ENCODE data around the gene GM2A. TPM values are rescaled to one million over a fixed set of nuclear protein-coding genes. Genes with fewer than 3 reads are reported as not detected.
"Not testable (repeated sequence)": the region's sequence is repeated elsewhere in the genome, so short reads cannot be mapped to it uniquely, and the experiment has no call there.

GM2A gene
- polyA plus RNA-seq, 1 donor, result 19.0 TPM

DNA sequence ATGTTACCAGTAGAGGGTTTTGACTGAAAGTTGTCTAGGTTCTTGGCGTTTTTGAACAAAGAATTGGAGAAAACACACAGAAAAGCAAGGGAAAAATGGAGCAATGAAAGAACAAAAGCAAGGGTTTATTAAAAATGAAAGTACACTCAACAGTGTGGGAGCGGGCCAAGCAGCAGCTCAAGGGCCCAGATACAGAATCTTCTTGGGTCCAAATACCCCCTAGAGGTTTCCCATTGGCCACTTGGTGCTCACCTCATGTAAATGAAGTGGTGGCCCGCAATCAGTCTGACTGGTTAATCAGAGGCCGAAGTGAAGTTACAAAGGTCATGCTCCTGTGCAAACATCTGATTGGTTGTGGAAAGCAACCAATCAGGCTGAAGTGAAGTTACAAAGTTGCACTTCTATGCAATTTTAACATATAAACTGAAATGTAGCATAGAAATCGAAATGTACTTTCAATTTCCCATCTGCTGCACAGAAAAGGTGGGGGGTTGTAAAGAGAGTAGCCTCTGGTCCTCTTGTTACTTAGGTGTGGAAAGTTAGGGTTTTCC, 1.9 kb upstream of the GM2A start:
- DNase-seq (ENCODE audit: low read depth), result no peak

DNA sequence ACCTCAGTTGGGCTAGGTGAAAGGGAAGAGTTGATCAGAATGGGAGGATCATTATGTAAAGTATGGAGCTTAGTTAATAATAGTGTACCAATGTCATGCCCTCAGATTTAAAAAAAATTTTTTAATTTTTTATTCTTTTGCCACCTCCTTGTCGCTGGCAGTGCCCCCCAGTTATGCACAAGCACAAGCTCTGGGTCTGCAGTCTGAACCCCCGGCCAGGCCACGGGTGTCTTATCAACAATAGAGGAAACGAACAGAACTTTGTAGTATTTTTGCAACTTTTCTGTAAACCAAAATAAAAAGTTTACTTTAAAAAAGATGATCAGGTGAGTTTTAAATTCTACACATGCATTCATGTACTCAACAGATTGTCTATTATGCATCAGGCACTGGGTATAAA, 1.4 kb upstream of the GM2A start:
- no peak for DNase-seq (ENCODE audit: low read depth)

DNA sequence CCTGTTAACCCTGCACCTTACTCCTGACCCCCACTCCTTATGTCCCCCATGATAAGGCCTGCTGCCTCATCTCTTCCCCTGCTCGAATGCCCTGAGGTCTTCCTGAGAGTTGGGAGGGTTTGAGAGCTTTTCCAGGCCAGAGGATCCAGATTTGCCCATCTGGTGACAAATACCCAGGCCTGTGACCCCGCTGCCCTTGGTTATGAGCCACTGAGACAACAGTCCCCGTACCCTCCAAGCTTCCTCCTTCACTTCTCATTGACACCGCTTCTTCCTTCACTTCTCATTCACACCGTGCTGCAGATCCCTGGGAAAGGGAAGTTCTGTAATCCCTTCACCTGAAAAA, 593 bp downstream of the GM2A start:
- DNase-seq (ENCODE audit: low read depth), result no peak

DNA sequence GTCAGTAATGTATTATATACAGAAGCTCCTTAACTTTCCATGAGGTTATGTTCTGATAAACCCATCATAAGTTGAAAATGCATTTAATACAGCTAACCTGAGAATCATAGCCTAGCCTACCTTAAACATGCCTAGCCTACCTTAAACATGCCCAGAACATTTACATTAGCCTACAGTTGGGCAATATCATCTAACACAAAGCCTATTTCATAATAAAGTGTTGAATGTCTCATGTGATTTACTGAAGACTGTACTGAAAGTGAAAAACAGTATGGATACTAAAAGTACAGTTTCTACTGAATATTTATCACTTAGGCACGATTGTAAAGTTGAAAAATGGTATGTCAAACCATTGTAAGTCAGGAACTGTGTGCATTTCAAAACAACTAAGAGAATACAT, 1.6 kb downstream of the GM2A start:
- no peak for DNase-seq (ENCODE audit: low read depth)

DNA sequence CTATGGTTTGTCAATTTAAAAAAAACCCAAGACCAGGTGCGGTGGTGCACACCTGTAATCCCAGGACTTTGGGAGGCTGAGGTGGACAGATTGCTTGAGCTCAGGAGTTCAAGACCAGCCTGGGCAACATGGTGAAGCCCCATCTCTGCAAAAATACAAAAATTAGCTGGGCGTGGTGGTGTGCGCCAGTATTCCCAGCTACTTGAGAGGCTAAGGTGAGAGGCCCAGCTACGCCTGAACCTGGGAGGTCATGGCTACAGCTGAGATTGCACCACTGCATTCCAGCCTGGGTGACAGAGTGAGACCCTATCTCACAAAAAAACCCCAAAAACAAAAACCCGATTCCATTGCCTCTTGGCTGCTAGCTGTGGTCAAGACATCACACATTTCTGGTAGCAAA, 2.0 kb downstream of the GM2A start:
- not testable (repeated sequence) for DNase-seq (ENCODE audit: low read depth)

DNA sequence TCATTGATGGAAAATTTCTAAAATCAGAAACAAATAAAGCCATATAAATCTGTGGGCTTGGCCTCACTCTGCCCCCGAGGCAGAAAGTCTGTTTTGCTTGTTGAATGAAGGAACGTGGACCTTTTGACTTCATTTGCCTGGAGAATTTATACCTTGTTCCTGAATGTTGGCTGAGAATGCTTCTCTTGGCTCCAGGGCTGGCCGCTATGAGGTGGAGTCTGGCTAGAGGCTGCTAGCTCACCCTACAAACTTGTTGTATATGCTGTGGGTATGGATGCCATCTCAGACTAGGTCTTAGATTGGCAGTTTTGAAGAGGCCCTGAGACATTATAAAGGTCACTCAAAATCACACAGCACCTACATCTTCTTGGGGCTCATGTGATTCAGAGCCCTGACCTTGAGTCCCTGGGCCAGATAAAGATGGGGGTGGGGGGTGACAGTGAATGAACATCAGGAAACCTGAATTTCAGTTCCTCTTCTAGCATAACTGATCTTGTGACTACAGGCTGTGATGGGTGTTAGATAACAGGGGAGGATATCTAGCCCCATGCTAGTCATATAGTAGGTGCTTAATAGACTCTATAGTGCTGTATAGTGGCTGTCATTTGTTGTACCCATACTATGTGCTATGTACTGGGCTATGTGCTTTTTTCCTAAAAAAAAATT, 2.8 kb downstream of the GM2A start:
- no peak for DNase-seq (ENCODE audit: low read depth)

DNA sequence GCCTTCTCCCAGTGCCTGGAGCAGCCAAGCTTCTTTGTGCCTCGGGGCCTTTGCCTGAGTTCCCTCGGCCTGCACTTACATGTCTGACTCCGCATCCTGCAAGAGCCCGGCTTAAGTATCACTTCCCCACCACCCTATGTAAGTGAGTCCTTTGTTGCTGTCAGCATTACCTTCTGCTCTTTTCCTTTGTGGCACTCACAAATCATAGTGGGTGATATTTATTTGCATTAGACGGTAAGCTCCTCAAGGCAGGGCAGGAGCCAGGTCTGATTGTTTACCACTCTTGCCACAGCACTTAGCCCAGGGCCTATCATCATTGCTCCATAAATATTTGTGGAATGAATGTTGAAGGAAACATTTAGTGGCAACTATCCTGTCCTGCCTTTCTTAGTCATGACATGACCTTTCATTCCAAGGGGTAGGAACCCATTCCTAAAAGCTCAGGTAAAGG, 4.8 kb downstream of the GM2A start:
- DNase-seq (ENCODE audit: low read depth), result no peak

DNA sequence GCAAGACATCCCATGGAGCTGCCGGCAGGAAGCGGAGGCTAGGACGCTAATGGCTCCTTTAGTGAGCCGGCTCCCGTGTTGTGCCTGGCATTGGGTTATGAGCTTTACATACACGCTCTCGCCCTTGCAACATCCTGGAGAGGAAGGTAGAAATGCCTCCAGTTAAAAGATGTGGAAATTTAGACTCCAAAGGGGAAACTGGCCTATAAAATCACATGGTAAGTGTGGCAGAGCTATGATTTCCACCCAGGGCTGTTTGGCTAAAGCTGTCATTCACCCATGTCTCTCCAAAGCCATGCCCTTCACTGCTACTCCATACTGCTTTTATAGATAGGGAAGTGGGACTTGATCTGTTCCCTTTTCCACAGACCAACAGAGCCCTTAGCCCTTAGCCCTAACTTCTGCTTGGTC, 5.2 kb downstream of the GM2A start:
- DNase-seq (ENCODE audit: low read depth), result no peak

DNA sequence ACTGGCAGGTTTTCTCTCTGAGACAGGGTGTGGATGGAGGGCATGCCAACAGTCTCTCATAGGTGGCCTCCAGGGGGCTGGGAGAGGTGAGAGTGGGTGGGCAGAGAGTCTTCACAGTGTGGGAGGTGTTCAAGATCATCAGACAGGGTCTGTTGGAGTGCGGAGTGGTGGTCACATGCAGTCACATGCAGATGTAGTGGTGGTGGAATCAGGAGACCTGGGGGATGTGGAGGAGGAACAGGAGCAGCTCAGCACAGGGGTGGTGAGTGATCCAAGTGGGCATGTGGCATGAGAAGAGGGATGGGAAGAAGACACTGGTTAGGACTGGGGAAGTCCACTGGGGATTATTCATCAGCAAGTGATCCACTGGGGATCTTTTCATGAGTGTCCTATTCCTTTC, 5.8 kb downstream of the GM2A start:
- no peak for DNase-seq (ENCODE audit: low read depth)

DNA sequence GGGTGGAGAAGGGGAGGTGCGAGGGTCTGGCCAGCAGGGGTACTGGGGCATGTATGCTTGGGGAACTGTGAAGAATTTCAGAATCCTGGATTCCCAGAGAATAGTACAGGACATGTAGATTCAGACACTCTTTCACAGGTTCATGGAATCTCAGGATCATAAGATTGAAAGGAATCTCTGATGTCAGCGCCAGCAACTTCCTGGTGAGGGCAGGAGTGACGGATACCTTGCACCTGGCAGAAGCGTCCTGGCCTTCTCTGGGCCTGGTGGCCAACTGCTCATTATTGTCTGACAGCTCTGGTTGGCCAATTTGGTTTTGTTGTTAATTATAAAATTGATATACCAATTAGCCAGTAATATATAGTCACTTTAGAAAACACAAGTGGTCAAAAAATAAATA, 6.9 kb downstream of the GM2A start:
- DNase-seq (ENCODE audit: low read depth), result no peak

DNA sequence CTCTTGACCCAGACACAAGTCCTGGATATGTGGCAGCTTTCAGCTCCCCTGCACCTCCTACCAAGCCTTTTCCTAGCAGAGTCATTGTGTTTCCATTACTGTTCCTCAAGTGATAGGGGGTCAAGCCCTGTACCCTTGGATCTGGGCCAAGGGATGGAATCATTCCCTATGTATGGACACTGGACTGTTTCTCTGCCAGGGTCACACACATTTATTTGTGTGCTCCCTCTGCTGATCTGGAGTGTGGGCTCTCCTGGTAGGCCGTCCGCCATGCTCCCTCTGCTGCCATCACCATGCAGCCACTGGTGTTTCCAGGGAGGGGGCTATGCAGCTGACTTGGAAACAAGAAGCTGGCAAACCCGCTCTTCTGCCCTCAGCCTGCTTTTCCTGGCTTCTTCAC, 9.5 kb downstream of the GM2A start:
- DNase-seq (ENCODE audit: low read depth), result no peak

DNA sequence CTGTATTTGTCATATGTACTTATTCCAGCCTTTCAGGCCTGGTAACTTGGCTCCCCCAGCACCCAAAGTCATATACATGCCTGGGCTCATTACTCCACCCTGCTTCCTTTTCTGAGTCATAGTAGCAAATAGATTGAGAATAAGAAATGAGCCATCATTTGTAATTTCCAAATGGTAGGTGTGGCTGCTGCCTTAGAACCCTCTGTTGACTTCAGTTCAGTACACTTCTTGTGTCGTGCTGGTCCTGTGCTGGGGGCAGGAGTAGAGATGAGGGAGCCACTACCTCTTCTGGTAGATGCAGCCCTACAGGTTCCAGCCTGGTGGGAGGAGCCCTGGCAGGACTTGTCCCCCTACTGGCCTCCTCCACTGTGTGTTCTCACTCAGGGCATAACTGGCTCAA, 11.1 kb downstream of the GM2A start:
- DNase-seq (ENCODE audit: low read depth), result no peak

DNA sequence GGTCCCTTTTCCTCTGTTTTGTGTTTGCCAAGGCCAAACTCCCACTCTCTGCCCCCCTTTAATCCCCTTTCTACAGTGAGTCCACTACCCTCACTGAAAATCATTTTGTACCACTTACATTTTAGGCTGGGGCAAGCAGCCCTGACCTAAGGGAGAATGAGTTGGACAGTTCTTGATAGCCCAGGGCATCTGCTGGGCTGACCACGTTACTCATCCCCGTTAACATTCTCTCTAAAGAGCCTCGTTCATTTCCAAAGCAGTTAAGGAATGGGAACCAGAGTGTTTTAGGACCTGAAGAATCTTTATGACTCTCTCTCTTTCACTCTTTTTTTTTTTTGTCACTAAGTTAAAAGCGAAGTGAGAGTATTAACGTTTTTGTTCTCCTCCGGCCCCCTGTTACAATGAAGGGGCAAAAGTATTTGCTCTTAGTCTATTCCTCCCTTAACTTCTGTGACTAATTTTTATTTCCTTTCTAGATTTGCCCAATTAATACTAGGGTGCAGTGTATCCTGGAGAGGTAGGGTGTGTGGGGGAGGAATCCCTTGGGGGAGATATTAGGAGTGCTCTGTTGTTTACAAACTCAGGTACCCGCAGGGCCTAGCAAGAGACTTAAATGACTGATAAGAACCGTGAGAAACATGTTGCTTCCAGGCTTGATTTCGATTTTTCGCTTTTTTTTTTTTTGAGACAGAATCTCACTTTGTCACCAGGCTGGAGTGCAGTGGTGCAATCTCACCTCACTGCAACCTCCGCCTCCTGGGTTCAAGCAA, 14.7 kb downstream of the GM2A start:
- DNase-seq (ENCODE audit: low read depth), result no peak

DNA sequence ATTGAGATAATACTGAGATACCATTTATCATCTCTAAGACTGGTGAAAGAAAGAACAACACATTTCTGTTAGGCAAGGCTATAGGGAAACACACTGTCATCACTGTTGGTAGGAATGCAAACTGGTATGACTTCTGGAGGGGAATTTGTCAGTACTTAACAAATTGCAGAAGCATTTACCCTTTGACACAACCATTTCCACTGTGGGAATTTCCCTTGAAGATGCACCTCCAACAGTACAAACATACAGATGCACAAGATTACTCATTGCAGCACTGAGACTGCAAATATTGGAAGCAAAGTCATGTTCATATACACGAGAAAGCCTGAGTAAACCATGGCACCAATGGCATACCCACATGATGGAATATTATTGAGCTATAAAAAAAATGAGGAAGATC, 17.6 kb downstream of the GM2A start:
- DNase-seq (ENCODE audit: low read depth), result no peak

DNA sequence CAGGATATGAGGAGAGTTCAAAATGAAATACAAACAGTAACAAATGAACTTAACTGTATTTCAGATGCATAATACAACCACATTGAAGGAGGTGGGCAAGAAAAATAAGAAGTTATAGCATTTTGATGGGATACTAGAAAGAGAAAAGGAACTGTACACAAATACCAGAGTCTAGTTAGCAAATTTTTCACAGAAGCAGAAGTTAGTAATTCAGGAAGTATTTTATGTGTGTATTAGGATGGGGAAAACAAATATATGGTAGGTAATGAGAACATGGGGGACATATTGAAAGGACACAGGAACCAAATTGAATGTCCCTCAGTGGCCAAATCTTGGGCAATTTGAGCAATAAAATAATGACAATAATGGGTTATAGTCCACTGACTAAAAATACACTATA, 18.4 kb downstream of the GM2A start:
- DNase-seq (ENCODE audit: low read depth), result no peak

DNA sequence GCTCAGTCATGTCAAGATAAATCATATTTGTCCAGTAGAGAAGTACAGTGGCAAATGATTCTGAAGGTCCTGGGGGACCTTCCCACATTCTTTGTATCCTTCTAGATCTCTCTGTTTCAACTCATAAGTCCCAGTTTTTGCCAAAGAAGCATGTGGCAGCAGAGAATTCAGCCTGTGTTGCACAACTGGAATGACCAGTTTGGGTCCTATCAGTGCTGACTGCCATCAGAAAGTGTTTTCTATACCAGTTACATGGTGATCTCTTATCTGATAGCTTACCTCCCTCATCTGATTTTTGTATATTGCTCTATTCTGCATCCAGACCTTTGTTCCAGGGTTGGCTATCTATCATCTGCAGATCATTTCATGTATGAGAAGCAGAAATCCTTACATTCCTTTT, 21.7 kb downstream of the GM2A start:
- no peak for DNase-seq (ENCODE audit: low read depth)

DNA sequence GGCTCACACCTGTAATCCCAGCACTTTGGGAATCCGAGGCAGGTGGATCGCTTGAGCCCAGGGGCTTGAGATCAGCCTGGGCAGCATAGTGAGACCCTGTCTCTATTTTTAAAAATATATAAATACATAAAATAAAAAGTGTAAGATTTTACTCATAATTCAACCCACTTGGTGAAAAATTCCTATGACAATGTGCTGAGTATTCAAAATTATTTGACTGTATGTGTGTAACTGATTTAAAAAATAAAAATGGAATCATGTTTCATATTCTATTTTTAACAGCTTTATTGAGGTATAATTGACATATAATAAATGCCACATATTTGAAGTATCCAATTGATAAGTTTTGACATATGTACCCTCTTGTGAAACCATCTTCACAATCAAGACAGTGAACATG, 22.8 kb downstream of the GM2A start:
- no peak for DNase-seq (ENCODE audit: low read depth)

DNA sequence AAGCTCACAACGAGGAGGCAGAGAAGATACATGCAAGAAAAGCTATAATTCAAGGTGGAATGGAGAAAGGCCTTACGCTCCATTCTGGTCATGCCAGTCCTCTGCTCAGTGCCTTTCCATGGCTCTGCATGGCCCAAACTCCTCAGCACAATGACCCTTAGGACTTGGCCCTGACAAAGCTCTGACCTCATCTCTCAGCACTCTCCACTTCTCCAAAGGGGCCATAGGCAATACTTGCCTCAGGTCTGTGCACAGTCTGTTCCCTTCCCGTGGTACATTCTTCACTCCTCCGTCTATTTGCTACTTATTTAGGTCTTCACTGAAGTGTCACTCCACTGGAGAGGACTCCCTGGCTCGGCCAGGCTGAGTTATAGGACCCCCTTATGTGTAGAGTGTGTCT, 25.9 kb downstream of the GM2A start:
- DNase-seq (ENCODE audit: low read depth), result no peak

DNA sequence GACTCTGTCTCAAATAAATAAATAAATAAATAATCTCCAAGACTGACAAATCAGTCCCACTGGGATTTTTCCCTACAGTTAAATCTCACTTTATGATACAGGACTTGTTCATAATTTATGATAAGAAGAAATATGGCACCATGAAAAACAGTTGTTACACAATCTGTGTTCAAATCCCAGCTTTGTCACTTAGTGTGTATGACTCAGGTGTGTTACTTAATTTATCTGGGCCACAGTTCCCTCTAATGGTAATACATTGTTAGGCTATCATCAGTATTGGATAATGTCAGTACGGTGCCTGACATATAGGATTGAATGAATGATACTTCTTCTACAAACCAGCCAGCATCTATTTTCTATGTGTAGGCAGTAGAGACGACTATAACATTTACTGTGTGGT, 27.5 kb downstream of the GM2A start:
- DNase-seq (ENCODE audit: low read depth), result no peak

DNA sequence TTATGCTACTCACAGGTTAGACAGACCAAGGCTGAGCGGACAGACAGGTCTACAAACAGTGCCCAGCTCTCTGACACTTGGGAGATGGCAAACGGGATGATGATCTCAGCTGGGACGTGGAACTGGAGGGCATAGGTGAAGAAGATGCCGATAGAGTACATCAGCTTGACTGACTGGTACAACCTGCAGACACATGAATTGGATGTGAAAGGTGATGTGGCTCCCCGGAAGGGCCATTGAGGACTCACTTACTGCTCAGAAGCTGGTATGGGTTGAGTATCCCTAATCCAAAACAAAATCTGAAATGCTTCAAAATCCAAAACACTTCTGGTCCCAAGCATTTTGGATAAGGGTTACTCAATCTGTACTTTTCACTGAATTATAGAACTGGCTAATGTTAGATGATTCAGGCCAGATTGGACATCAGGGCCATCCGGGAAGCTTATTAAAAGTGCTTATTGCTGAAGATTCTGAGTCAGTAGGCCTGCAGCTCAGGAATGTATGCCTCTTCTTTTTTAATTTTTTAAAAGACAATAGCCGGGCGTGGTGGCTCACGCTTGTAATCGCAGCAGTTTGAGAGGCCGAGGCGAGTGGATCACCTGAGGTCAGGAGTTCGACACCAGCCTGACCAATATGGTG, 28.1 kb downstream of the GM2A start:
- no peak for DNase-seq (ENCODE audit: low read depth)

DNA sequence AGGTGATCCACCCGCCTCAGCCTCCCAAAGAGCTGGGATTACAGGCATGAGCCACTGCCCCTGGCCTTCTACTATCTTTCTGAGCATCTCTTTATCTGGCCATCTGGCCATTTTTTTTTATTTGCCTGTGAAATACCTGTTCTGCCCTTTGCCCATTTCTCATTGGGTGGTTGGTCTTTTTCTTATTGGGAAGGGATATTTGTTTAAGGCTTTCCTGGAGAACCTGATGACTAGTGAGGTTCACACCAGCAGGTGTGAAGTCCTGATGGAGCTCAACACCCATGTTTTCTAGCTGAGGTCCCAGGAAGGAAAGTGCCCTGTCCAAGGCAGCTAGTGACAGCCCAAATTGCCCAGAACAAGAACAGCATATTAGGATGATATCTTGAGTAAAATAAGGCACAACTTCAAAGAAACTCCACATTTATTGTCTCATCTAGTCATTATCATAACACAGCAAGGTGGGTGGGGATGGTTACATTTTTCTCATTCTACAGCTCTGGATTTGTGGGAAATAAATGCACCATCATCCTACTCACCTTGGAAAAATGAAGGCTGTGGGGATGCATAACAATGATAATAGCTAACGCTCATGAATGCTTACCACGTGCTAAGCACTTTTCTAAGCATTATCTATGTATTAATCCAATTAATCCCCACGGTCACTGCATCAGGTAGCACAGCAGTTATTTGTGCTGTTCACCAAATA, 30.3 kb downstream of the GM2A start:
- DNase-seq (ENCODE audit: low read depth), result no peak

DNA sequence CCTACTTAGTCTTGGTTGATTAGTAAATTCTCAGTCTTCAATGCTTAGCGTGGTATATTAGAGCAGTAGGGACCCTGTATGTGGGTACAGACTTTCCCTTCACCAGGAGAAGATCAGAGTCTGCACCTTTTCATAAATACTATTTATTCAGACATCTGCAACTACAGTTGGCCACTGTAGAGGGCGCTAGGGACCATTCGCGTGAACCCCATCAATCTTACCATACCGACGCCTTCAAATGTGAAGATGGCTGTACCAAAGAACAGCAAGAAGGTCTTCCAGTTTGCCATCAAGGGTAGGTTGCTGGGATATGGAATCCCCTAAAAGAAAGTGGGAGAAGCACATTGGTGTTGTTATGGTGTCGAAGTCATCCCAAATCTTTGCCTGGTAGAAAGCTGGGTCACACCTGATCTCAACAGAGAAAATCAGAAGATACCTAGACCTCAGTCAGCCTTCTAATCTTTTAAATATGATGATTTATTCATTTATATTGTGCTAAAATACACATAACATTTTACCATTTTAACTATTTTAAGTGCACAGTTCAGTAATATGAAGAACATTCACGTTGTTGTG, 31.5 kb downstream of the GM2A start:
- DNase-seq (ENCODE audit: low read depth), result no peak
